ENCODE results near the gene FMO2. TPM values are rescaled to one million over a fixed set of nuclear protein-coding genes. Genes with fewer than 3 reads are reported as not detected.

FMO2 gene
- total RNA-seq, 1 donor from 2014 or later, result 14.0 TPM

- intact Hi-C loops (cut with DNase I), result no loop called here
- Histone ChIP-seq H3K4me1 (peaks cover 27% of the 10 kb centered on the region), H3K4me3 (no peak overlapping the region), H3K27ac (peak overlapping the region; percentile 30), H3K36me3 (no peaks in the 10 kb centered on the region), H3K9me3 (no peaks in the 10 kb centered on the region), H3K27me3 (no peaks in the 10 kb centered on the region)
- DNase-seq (ENCODE audit: extremely low spot score in 2 of 2), result no peak
- TF ChIP-seq CTCF (IDR thresholded peaks at IDR 0.05) (no peak), POLR2A (IDR thresholded peaks at IDR 0.05) (no peak), POLR2AphosphoS5 (IDR thresholded peaks at IDR 0.05; ENCODE audit: insufficient read depth in 1 of 2, low read depth in 1 of 2) (no peak)
Measured at GRCh38 chr1:171160639-171161354, 24.3 kb upstream of the FMO2 start.

GRCh38 chr1:171161431-171161830, 23.7 kb upstream of the FMO2 start:
- intact Hi-C loops (cut with DNase I), result no loop called here
- no peaks in the 10 kb centered on the region for H3K27me3 ChIP-seq
- H3K27ac ChIP-seq, result peak overlapping the region; percentile 30
- DNase-seq (ENCODE audit: extremely low spot score in 2 of 2), result no peak
- TF ChIP-seq CTCF (IDR thresholded peaks at IDR 0.05), result no peak
- no peak for TF ChIP-seq POLR2AphosphoS5 (IDR thresholded peaks at IDR 0.05; ENCODE audit: insufficient read depth in 1 of 2, low read depth in 1 of 2)
- no peak overlapping the region for H3K4me3 ChIP-seq
- H3K9me3 ChIP-seq, result no peaks in the 10 kb centered on the region
- peaks cover 27% of the 10 kb centered on the region for H3K4me1 ChIP-seq
- H3K36me3 ChIP-seq, result no peaks in the 10 kb centered on the region

GRCh38 chr1:171166361-171166760, 18.7 kb upstream of the FMO2 start:
- H3K27ac ChIP-seq, result no peak overlapping the region
- no peaks in the 10 kb centered on the region for H3K36me3 ChIP-seq
- H3K9me3 ChIP-seq, result no peaks in the 10 kb centered on the region
- H3K4me3 ChIP-seq, result no peak overlapping the region
- no peaks in the 10 kb centered on the region for H3K27me3 ChIP-seq
- TF ChIP-seq POLR2A (IDR thresholded peaks at IDR 0.05) (no peak), POLR2AphosphoS5 (IDR thresholded peaks at IDR 0.05; ENCODE audit: insufficient read depth in 1 of 2, low read depth in 1 of 2) (no peak), CTCF (IDR thresholded peaks at IDR 0.05) (no peak)
- intact Hi-C loops (cut with DNase I), result no loop called here
- DNase-seq (ENCODE audit: extremely low spot score in 2 of 2), result no peak
- no peaks in the 10 kb centered on the region for H3K4me1 ChIP-seq

GRCh38 chr1:171167785-171168184, 17.3 kb upstream of the FMO2 start:
- Histone ChIP-seq H3K36me3 (no peaks in the 10 kb centered on the region), H3K4me1 (no peaks in the 10 kb centered on the region), H3K27ac (no peak overlapping the region), H3K9me3 (no peaks in the 10 kb centered on the region), H3K27me3 (no peaks in the 10 kb centered on the region), H3K4me3 (no peak overlapping the region)
- TF ChIP-seq POLR2AphosphoS5 (IDR thresholded peaks at IDR 0.05; ENCODE audit: insufficient read depth in 1 of 2, low read depth in 1 of 2), result no peak
- TF ChIP-seq CTCF (IDR thresholded peaks at IDR 0.05), result no peak
- TF ChIP-seq POLR2A (IDR thresholded peaks at IDR 0.05), result no peak
- no peak for DNase-seq (ENCODE audit: extremely low spot score in 2 of 2)
- intact Hi-C loops (cut with DNase I), result no loop called here

- no peaks in the 10 kb centered on the region for H3K27me3 ChIP-seq
- H3K4me1 ChIP-seq, result no peaks in the 10 kb centered on the region
- intact Hi-C loops (cut with DNase I), result no loop called here
- H3K9me3 ChIP-seq, result no peaks in the 10 kb centered on the region
- DNase-seq (ENCODE audit: extremely low spot score in 2 of 2), result no peak
- no peaks in the 10 kb centered on the region for H3K36me3 ChIP-seq
- no peak overlapping the region for H3K4me3 ChIP-seq
- TF ChIP-seq POLR2AphosphoS5 (IDR thresholded peaks at IDR 0.05; ENCODE audit: insufficient read depth in 1 of 2, low read depth in 1 of 2) (no peak), CTCF (IDR thresholded peaks at IDR 0.05) (no peak), POLR2A (IDR thresholded peaks at IDR 0.05) (no peak)
- H3K27ac ChIP-seq, result no peak overlapping the region
Measured at GRCh38 chr1:171172471-171172870, 12.6 kb upstream of the FMO2 start.

Data from vagina (tissue), 2 donors.